HG02885 (cell line): ENCODE measurements around the gene PALD1.
"Not testable (repeated sequence)": the region's sequence is repeated elsewhere in the genome, so short reads cannot be mapped to it uniquely, and the experiment has no call there.

Experiments used
- ATAC-seq: cut with Tn5 transposase; IDR thresholded peaks from one replicate; pipeline ENCODE4 v1.9.1; 2021; ENCODE audit warnings: mild to moderate bottlenecking; ENCODE audit not compliant: unreplicated experiment, poor library complexity

The PALD1 gene

DNA sequence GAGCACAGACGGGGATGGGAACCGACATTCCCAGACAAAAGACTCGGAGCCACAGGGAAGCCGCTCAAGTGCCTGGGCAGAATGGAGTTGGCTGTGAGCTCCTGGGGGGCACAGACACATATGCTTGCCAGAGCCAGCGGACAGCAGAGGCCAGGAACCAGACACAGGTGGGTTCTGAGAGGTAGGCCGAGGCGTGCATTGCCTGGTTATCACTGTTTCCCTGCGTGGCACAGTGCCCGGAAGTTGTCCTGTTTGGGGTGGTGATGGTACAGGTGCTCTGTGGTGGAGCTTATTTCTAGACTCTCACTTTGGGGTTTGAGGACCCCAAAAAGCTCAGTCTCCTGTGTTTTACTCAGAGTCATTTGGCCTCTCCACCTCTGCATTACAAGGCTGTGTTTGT is 2.5 kb downstream of the PALD1 start:
- ATAC-seq: no peak

GRCh38 chr10:70481831-70482530 is 3.4 kb downstream of the PALD1 start:
- ATAC-seq: no peak

DNA sequence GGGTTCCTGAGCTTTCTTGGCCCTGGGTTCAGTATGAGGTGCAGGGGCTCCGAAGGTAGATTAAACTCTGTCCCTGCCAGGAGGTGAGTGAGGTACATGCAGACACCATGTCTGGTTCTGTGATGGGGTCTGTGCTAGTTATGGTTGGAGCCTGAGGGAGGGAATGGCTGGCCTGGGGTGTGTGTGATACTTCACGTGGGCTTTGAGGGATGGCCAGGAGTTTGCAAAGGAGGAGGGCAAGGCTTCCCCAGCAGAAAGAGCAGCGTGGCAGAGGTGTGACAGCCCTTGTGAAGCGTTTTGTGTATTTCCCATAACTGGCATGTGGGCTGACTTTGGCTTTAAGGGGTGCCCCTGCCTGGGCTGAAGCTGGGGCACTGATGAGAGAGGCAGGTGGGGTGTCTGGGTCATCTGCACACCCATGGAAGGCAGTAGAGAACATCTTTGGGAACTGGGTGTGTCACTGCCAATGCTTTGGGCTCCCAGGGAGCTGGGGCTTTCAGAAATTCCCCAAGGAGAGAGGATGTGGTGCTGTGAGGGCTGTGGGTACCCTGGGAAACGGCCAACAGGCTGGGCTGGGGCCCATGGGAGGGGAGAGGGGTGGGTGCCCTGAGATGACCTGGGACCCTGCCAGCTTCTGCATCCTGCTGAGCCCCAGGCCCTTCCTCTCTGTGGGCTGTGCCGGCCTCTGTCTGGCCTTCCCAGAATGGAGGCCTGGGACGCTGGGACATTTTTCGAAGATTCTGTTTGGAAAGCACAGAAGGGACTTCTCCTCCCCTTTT is 4.6 kb downstream of the PALD1 start:
- ATAC-seq: no peak

DNA sequence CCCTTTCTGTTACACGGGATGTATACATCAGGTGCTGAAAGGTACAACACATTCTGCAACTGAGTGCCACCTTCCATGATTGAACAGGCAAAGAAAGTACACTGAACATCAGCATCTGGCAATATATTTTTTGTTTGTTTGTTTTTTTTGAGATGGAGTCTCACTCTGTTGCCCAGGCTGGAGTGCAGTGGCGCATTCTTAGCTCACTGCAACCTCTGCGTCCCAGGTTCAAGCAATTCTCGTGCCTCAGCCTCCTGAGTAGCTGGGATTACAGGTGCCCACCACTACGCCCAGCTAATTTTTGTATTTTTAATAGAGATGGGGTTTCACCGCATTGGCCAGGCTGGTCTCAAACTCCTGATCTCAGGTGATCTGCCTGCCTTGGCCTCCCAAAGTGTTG is 5.3 kb downstream of the PALD1 start:
- ATAC-seq: not testable (repeated sequence)

DNA sequence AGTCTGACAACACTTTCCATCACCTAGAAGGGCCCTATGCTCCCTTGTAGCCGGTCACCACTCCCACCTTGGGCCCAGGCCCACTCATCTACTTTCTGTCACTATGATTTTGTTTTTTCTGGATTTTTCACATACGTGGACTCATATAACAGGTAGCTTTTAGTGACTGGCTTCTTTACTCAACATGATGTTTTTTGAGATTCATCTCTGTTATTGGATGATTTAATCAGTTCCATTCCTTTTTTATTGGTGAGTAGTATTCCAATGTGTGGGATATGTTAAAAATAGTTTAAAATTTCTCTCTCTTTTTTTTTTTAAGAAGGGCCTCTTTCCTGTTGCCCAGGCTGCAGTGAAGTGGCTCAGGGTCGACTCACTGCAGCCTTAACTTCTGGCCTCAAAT is 9.3 kb downstream of the PALD1 start:
- no peak for ATAC-seq

DNA sequence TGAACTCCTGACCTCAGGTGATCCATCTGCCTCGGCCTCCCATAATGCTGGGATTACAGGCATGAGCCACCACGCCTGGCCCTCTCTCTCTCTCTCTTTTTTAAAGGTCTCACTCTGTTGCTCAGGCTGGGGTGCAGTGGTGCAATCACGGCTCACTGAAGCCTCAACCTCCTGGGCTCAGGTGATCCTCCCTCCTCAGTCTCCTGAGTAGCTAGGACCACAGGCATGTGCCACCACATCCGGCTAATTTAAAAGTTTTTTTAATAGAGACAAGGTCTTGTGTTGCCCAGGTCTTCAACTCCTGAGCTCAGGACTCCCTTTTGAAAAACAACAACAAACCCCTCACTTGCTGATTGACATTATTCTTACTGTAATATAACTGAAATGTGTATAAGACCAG is 11.6 kb downstream of the PALD1 start:
- ATAC-seq: no peak

DNA sequence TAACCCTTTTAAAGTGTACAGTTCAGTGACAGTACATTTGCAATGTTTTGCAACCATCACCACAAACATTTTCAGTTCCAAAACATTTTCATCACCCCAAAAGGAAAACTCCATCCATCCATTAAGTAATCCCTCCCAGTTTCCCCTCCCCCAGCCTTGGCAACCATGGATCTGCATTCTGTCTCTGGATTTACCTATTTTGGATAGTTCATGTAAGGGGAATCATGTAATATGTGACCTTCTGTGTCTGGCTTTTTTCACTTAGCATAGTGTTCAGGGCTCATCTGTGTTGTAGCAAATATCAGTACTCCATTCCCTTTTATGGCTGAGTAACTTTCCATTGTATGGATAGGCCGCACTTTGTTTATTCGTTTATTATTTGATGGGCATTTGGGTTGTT is 13.0 kb downstream of the PALD1 start:
- ATAC-seq: no peak

GRCh38 chr10:70492786-70493659 is 14.5 kb downstream of the PALD1 start:
- ATAC-seq: peak; percentile 35

- peak; percentile 72 for ATAC-seq
Measured at GRCh38 chr10:70493660-70494234, 15.2 kb downstream of the PALD1 start.

- no peak for ATAC-seq
Measured at GRCh38 chr10:70494536-70494935, 16.0 kb downstream of the PALD1 start.

GRCh38 chr10:70494966-70495365 is 16.4 kb downstream of the PALD1 start:
- ATAC-seq: no peak

DNA sequence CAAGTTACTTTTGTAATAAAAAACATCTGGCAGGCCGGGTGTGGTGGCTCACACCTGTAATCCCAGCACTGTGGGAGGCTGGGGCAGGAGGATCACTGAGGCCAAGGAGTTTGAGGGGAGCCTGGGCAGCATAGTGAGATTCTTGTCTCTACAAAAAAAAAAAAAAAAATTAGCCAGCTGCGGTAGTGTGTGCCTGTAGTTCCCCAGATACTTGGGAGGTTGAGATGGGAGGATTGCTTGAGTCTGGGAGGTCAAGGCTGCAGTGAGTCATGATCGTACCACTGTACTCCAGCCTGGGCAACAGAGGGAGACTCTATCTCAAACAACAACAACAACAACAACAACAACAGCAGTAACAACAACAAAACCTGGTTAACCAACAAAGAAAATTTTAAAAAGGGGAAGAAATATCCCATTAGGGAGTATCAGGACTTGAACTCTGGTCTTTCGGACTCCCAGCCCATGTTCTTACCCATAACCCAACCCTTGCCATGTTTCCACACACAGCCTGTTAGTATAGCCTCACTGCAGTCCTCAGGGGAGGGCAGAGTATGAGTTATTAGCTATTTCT is 17.2 kb downstream of the PALD1 start:
- ATAC-seq: no peak

- ATAC-seq: no peak
Measured at GRCh38 chr10:70496341-70497119, 18.0 kb downstream of the PALD1 start.

DNA sequence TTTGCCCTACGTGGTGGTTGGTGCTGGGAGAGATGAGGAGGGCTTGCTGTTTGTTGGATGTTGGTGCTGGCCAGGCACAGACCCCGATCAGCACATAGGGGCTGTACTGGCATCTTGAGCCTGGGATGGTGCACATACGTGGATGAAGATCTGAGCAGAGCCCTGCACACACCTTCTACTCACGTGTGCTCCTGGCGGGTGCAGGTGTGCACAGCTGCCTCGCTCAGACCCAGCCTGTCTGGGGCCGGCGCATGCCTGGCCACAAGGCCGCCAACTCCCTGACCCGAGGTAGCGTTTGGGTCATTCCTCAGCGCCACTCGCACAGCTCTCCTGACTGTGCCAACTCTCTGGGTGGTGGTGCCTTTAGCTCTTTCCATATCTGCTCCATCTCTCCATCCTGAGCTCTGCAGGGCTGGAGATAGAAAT is 18.6 kb downstream of the PALD1 start:
- no peak for ATAC-seq

DNA sequence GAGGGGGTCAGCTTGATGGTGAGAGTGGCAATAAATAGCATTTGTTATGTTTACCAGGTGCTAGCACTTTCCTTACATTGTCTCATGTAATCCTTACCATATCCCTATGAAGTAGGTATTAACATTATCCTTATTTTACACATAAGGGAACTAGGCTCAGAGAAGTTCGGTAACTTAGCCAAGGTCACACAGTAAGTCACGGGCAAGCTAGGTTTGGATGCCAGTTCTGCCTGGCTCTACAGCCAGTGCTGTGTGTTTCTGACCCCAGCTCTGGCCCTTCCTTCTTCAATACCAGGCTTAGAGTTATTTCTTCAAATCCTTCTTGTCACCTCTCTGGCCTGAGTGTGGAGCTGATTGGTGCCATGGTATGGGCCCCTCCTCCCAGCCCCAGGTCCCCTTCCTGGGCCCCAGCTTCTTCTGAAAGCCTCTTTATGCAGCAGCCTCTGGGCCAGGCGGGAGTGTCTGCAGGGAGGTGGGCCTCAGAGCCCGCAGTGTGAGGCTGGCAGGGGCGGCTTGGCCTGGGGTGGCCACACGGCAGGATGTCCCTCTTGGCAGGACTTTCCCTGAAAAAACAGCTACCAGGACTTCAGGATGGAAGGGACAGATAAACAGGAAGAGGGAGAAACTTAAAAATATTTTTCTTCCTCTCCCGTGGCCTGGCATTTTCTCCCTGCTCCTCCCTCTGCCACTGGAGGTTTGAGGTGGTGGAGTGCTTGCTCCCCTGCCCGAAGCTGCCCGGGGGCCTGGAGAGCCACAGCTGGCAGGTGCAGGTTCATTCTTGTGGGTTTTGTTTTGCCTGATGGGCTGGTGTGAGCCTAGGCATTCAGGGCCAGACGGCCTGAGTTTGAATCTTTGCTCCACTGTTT is 20.6 kb downstream of the PALD1 start:
- peak; percentile 25 for ATAC-seq

GRCh38 chr10:70499836-70500167 is 21.2 kb downstream of the PALD1 start:
- peak; percentile 47 for ATAC-seq

DNA sequence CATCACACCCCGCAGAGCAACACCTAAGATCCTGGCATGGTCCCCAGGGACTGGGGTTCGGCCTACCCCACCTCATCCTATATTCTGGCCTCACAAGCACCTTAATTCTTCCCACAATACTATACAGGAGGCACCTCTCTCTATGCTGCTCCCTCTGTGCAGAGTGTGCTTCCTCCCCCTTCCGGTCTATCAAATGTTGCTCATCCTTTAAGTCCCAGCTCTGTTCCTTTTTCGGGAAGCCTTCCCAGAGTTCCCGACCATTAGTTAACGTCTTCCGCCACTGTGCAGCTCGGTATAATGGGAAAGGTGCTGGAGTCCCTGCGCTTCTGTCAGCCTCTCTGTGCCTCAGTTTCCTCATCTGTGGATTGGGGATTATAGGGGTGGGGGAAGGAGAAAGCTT is 21.8 kb downstream of the PALD1 start:
- ATAC-seq: no peak

DNA sequence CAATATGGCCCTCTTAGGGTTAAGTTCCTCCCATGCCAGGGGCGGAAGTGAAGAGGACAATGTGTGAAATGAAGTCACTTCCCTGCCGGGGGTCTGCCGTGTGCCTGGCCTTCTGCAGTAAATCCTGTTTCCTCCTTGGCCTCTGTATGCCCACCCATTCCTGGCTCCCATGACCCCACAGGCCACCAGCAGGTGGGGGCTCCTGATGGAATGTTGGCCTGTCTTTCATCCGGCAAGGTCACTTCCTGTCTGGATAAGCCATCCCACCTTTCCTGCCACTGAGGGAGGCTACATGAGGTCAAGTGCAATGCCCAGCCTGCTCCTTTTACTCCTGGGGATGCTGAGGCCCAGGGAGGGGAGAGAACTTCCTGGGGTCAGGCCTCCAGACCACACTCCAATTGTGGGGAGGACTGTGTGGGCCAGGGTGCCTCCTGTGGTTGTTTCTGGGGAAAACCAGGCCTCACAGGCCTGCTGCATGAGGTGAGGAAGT is 22.3 kb downstream of the PALD1 start:
- no peak for ATAC-seq

DNA sequence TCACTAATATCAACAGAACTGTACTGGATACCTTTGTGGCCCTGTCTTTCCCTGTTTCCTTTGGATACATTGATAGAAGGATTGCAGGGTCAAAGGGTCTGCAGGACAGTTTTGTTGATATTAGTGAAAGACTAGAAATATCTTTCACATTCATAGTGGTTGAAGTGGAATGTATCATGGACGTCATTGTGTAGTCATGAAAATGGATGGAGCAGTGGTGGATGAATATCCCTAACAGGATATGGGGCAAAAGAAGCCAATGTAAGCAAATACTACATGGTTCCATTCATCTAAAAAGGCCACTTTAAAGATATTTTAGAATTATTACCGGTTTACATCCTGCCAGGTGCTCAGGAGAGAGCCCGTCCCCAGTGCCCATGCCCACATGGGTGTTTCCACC is 23.8 kb downstream of the PALD1 start:
- no peak for ATAC-seq
